HG03378 (cell line): ENCODE results near the gene SUN3.

Source experiments
- ATAC-seq: cut with Tn5 transposase; IDR thresholded peaks from one replicate; pipeline ENCODE4 v1.9.1; 2021; ENCODE audit warnings: mild to moderate bottlenecking, moderate library complexity; ENCODE audit not compliant: unreplicated experiment

Gene SUN3

DNA sequence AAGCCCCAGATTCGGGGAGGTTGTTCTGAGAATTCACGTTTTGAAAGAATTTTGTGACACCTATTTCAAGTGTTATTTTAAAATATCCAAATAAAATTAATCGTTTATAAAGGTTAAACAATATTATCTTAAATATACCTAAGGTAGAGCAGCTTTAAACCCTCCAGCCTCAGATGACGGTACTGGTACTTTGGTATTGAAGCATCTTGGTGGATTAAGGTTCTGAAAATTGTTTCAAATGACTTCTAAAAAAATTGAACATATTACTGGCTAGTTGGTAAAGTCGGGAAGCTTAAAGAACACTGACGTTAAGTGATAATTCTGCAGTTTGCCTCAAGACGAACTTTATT is 49.1 kb downstream of the SUN3 start:
- ATAC-seq = no peak

DNA sequence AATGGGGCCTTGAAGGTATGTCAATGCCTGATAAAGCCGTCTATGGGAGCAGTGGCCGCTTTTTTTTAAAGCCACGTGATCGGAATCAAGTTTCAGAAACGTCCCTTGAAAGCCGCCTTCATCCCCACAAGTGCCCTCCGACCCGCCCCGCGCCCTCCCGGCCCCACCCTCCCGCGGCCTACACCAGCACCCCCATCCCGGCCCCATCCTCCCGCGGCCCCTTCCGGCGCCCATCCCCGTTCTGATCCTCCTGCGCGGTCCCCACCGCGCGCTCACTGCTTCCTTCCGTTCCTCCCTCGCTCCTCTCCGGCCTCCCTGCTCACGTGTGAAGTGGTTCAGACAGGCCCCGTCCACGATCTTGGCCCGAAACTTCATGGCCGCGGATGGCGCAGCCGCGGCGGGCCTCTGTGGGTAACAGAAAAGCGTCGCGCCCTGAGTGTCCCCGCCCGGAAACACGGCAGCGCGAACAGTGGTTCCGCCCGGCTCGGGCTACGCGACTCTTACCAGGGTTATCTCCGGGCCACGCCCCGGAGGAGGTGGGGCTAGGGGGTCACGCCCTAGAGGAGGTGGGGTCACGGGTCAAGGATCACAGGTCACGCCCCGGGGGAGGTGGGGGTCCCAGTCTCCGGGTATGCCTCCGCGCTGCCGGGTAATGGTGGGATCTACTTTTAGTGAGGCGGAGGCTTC is 49.6 kb downstream of the SUN3 start, which contains the start of gene HUS1:
Gene HUS1, minus strand, starts transcription at position 471 of the 687 bp plus-strand sequence. Its CDS starts 96 bp downstream, at position 375.
- peak; percentile 96 for ATAC-seq

DNA sequence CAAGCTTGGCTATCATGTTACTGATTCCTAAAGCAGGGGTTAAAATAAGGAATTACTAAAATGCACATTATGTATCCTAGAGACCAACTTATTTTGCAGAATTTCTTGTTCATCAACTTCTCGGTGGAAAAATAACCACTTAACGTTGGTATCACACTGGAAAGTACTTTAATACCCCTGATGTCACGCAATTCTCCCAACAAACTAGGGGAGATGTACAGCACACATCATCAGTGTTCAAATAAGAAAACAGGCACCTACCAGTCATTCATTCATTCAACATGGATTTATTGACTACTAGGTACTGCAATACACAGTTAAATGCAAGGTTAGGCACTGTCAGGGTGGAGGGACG is 50.1 kb downstream of the SUN3 start:
- ATAC-seq = no peak

DNA sequence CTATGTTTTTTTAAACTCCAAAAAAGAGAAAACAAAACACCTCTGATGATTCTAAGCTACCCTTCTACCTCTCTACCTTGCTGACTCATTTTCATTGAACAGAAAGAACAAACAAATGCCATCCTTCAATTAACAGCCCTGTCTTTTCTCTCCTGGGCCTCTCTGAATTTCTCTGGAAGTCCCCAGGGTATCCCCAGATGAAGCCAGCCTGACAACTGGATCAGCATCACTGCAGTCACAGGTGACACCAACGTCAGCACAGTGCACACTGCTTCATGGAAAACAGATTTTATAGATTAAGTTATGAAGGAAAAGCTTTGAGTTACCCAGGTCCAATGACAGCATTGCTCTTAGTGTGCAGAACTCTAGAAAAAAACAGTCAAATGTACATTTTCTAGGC is 55.2 kb downstream of the SUN3 start:
- ATAC-seq = no peak

DNA sequence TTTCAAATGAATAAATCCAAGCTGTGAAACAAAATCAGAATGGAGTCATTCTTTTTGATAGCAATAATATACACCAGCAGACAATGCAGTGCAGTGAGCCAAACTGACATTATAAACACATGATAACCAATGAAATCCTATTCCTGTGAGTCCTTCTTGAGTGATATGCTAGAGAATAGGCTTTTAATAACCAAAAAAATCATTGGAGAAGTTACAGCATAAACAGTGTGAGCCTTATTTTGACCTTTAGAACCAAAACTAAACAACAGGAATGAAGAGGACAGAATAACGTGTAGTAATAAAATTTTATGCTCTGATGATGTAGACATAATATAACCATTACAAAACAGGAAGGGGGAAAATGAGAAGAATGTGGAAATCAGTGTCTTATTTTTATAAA is 58.1 kb downstream of the SUN3 start:
- ATAC-seq = no peak

DNA sequence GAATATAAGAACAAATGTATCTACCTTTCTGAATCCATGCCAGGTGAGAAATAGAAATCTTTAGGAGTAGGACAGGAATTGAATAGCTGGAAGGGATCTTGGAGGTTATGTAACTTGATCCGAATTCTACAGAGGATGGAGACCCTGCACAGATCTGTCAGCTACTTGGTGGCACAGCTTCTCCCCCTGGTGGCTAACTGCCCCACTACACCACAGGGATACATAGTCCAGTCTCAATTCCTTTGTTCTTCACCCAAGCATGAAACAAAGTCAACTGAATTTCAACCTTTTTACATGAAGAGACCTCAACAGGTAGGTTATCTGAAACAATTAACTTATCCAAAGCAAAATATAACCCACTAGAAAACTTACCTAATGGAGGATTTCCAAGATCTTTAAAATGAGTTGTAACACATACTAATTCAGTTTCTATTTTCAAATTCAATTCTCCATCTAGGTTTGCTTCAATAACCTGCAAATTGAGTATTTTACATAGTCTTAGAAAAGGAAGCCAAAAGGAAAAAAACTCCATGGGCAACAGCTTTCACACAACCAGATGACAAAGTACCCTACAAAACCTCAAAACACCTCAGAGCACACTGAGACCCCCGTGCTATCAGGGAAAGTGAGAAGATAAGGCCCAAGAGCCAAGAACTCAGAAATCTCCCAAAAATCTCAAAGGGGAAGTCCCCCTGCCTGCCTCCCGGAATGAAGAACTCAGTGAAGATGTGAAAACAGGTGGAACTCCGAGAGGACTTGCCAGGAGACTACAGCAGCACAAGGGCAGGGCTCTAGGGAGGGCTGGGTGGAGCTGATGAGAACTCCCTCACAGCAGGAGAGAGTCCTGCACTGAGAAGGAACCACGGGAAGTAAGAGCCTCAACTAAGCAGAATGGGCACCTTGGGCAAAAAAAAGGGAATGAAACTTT is 59.8 kb downstream of the SUN3 start:
- ATAC-seq = peak; percentile 82

DNA sequence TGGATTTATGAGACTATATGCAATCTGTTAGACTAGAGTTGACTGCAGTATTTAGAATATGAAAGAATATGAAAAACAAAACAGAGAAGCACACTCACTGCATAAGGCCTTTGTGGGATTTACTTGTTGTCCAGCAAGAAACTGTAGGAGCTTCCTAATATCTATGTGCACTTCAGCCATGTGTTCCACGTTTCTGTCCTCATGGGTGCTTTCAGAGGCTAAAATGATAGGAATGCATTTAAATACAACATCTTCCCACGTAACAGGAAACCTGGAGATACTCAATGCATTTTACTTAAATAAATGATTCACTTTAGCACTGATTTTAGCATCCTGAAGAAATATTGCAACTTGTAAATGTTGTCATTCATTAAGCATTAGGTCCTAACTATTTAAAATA is 61.2 kb downstream of the SUN3 start:
- ATAC-seq = no peak

DNA sequence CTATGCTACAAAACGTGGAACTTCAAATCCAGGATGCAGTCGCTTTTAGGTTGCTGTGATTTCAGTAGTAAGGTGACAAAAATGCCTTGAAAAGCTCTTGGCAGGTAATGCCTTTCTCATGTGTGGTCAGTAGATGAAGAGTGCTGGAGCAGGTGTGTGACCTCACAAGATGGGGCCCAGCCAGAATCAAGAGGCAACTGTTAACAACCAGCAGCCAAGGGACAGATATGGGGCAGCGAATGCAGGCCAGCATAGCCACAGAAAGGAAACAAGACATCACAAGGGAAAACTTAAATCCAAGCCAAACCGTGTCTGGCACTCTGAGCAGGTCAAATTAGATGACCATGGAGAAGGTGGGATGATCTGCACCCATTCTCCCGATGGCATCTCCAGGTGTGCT is 61.8 kb downstream of the SUN3 start:
- ATAC-seq = no peak

DNA sequence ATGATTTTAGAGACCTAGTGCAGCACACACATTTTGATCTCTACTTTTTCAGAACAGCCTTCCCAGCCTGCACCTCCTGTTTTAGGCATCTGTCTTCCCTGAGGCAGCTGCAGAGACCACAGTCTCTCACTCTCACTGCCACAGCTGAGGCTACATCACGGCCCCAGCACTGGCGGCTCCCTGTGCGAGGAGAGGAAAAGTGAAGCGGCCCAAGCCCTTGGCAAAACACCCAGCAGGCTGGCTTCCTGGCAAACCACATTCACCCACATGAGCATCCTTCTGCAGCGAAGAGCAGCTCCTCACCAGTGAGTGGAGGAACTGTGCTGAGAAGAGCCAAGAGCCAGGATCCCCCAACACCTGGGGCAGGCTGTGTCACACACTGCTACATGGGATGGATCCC is 63.5 kb downstream of the SUN3 start:
- no peak for ATAC-seq

DNA sequence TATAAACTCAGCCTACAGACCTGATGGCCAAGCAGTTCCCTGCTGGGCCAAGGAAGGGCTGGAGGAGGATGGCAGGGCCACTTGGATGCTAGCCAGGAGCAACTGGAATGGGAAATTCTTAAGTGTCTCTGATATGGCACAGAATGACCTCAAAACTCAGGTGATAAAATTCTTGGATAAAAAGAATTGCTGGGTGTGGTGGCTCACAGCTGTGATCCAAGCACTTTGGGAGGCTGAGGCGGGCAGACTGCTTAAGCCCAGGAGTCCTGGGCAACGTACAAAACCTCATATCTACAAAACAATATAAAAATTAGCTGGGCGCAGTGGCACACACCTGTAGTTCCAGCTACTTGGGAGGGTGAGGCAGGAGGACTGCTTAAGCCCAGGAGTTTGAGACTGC is 66.6 kb downstream of the SUN3 start:
- ATAC-seq = no peak

DNA sequence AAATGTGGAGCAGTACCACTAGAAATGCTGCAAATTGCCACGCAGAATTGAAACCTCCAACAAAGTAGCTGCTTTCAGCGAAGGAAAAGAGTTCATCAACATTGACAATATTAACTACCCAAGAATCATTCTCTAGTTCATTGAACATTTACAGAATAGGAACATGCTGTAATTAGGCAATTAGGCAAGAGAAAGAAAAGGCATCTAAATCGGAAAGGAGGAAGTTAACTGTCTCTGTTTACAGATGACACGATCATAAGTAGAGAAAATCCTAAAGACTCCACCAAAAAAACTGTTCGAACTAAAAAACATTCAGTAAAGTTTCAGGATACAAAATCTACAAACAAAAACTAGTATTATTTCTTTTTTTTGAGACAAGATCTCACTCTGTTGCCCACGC is 71.8 kb downstream of the SUN3 start:
- ATAC-seq = no peak

DNA sequence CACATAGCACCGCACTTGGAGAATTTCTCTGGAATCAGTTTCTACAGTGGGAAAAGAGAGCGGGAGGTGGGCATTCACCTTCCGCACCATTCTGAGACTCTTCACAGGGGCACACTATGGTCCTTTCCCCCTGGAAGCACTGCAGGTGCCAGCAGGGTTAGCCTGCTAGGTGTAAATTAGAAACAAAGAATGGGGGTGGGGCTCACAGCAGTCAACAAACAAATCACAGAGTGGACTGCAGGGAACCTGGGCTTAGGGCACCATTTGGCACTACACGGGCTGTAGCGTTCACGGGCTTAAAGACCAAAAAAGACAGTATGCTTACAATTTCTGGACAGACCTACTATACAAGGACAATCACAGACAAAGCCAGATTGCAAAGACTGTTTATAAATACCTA is 72.7 kb downstream of the SUN3 start:
- no peak for ATAC-seq

DNA sequence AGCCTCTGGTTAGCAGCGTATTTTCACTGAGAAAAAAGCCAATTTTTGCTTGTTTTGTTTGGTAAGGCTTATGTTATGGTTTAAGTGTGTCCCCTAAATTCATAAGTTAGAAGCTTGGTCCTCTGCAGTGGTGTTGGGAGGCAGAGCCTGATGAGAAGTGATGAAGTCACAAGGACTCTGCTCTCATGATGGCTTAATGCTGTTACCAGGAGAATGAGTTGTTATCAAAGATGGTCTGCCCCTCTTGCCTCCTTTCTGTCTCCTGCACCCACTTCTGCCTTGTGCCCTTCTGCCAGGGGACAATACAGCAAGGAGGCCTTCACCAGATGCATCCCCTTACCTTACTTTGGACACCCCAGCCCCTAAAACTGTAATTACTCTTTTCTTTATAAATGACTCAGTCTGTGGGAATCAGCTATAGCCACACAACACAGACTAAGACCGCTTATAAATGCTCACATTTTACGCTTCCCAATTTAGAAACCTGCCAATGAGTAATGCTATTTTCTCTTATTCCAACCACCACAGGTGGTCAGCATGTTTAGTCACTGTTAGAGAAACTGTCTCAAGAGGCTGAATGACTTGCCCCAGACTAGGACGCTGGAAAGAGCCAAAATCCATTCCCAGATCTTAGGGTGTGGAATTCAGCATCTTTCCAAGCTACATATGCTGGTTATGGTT is 74.5 kb downstream of the SUN3 start:
- ATAC-seq = peak; percentile 57

DNA sequence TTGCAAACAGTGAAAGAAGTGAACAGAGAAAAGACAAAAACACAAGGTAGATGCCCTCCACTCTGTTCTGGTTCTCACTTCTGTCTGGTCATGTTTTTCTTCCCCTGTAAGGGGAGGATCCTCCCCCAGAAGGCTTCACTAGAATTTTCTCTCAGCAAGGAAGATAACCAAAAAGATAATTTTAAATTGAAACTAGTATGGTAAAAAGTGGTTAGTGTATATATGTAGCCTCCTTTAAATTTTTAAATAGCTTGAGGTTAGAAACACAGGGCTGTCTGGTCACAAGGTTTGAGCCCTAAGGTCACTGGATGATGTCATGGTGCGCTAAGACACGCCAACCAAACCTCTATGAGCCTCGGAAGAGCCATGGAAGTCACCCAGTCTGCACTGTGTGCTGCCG is 75.1 kb downstream of the SUN3 start:
- peak; percentile 77 for ATAC-seq

DNA sequence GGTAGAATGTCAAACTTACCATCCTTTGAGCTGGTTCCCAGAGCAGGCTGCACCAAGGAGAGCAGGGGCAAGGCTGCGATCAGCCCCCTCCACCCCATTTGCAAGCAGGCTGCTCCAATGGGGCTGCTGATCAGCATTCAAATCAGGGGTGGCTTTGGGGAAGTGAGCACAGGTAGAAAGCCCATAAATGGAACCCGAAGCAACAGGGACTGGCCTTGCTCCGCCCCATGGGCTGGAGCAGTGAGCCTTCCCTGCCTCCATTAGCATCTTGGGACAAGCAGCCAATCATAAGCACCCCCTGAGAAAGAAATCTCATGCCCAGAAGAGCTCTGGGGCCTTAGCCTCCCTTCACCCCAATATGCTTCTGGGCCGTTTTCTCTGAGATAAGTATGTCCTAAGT is 76.7 kb downstream of the SUN3 start:
- ATAC-seq = no peak

DNA sequence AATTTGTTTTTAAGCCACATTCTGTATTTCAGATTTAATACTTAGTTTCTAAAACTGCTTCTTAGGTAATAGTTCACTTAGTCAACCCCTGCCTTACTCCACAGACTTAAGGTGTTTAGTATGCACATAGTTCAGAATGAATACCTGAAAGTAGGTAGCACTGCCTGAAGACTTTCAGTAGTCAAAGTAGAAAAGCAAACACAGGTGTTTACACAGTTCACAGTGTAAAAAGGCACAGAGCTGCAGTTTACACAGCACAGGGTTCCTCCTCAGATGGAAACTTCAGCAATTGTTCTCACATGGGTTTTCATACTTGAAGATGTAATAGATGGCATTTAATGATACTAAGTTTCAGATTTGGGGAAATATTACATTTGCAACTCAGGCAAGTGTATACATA is 77.5 kb downstream of the SUN3 start:
- ATAC-seq = no peak

DNA sequence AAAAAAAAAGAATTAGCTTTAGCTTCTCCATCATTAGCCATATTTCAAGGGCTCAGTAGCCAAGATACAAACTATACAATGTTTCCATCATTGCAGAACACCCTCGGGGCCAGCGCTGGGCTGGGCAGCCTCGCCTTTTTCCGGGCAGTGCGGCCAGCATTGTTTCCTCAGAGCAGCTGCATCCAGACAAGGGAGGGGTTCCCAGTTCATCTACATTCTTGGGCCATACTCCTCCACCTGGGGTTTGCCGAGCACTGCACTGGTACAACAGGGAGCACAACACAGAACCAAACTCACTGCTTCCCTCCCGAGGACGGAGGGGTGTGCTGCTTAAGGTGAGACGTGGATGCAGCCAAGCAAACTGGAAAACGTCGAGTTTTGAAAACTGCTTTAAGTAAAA is 78.2 kb downstream of the SUN3 start:
- ATAC-seq = no peak

DNA sequence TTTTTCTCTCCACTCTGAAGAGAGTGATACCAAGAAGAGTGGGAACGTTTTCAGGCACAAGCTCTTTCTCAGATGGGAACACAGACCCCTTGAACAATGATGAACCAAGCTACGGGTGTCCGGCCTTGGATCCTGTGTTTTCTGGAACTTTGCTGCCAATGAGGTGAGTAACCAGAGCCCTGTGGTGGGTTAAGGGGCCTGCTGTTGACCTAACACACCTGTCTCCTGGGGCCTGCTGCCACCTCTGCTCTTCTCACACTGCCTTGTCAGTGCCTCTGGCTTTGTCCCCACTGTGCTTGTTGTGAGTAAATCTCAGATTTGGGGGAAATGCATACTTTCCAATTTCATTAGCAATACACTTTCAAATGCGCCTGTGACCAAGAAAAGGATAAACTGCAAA is 79.2 kb downstream of the SUN3 start:
- no peak for ATAC-seq

DNA sequence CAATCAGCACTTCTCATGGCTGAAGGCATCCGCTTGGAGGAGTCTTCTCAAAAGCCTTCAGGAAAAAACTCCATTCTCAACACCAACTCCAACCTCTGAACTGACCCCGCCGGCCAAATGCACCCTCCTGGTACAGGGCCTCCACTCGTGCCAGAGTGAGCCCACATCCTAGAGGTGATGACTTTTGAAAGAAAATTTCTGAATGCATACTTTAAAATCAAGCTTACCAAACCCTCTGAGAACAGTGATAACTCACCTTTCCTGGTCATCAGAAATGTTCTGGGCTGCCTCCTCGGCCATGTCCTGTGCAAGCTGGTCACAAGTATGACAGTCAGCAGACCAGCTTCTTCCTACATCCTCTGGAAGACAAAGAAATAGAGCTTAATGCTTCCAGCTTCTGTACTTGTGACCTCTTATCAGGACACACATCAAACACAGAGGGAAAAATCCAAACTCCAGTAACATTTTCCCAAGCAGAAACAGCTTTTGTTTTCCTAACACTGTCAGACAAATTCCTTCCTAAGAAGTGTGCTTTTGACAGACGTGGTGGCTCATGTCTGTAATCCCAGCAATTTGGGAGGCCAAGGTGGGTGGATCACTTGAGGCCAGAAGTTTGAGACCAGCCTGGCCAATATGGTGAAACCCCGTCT is 80.6 kb downstream of the SUN3 start, which contains the start of gene PKD1L1:
Gene PKD1L1, minus strand, starts transcription at position 326 of the 650 bp plus-strand sequence. Its CDS starts 26 bp downstream, at position 300.
- ATAC-seq = no peak

DNA sequence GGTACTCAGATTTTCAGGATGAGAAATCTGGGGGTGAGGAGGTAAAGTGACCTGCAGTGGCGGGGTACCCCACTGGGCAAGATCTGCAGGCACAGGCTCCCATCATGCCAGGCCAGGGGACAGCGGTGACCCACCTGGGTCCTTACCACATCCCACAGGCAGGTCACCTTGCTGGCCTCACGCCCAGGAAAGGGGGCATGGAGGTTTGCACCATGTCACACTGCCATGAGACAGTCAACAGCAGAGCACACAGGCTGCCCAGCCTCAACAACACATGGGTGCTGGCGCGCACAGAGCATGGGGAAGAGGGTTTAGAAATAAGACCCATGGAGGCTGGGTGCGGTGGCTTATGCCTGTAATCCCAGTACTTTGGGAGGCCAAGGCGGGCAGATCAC is 81.6 kb downstream of the SUN3 start:
- no peak for ATAC-seq
